HCT116 (cell line): Measurements from ENCODE around the gene XPNPEP2.

ENCODE experiments used
- CEBPB ChIP-seq: IDR thresholded peaks from 2 replicates; pipeline ENCODE4 v1.6.1; 2012; ENCODE audit warnings: low read depth
- CTCF ChIP-seq, 3 experiments: fragments of 200-600 bp in 1 of 3; sonication (generic) in 1 of 3; IDR thresholded peaks in 2 of 3; conservative IDR thresholded peaks in 1 of 3; 2 replicates each; pipeline ENCODE4 v1.5.1; 2012 to 2017; ENCODE audit warnings: low read depth in 2 of 3, low read length in 2 of 3, antibody characterized with exemption in 1 of 3, borderline replicate concordance in 1 of 3, control low read depth in 1 of 3, mild to moderate bottlenecking in 1 of 3, mixed read lengths in 1 of 3, mixed run types in 1 of 3, moderate library complexity in 1 of 3; ENCODE audit not compliant: insufficient read depth in 1 of 3
- EZH2 ChIP-seq: fragments of 200-600 bp; sonication (generic); IDR thresholded peaks from 2 replicates; pipeline ENCODE4 v1.6.1; 2017; ENCODE audit warnings: antibody characterized with exemption, mixed run types
- EZH2phosphoT487 ChIP-seq: fragments of 200-600 bp; IDR thresholded peaks from 2 replicates; pipeline ENCODE4 v1.6.1; 2018; ENCODE audit warnings: antibody characterized with exemption, borderline replicate concordance
- FOSL1 ChIP-seq: IDR thresholded peaks from 2 replicates; pipeline ENCODE4 v1.6.1; 2012; ENCODE audit warnings: low read depth
- JUND ChIP-seq: IDR thresholded peaks from 2 replicates; pipeline ENCODE4 v1.6.1; 2012
- POLR2A ChIP-seq: IDR thresholded peaks from 2 replicates; pipeline ENCODE4 v1.7.0; 2011; ENCODE audit warnings: borderline replicate concordance; ENCODE audit not compliant: insufficient read depth, insufficient read length; ENCODE audit errors: extremely low read depth
- POLR2AphosphoS5 ChIP-seq: IDR thresholded peaks from 2 replicates; pipeline ENCODE4 v1.6.1; 2011; ENCODE audit warnings: mild to moderate bottlenecking, low read depth, low read length, moderate library complexity
- TCF7L2 ChIP-seq: IDR thresholded peaks from 2 replicates; pipeline ENCODE4 v1.7.0; 2011; ENCODE audit warnings: borderline replicate concordance, inconsistent platforms; ENCODE audit not compliant: insufficient read depth, insufficient read length; ENCODE audit errors: extremely low read depth
- TF ChIP-seq, protein P1 (sequence below): IDR thresholded peaks from 2 replicates; pipeline ENCODE4 v1.6.1; 2012

- TF ChIP-seq CTCF (IDR thresholded peaks at IDR 0.05 in 2 of 3, conservative IDR thresholded peaks at IDR 0.05 in 1 of 3; ENCODE audit: borderline replicate concordance in 1 of 3, insufficient read depth in 1 of 3, low read depth in 2 of 3, low read length in 2 of 3): no peak
- no peak for TF ChIP-seq POLR2A
- no peak for TF ChIP-seq TCF7L2
- TF ChIP-seq, protein P1, sequence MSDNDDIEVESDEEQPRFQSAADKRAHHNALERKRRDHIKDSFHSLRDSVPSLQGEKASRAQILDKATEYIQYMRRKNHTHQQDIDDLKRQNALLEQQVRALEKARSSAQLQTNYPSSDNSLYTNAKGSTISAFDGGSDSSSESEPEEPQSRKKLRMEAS: no peak
- no peak for TF ChIP-seq EZH2phosphoT487
- TF ChIP-seq FOSL1: no peak
- no peak for TF ChIP-seq JUND
- TF ChIP-seq CEBPB: no peak
- no peak for TF ChIP-seq EZH2
- no peak for TF ChIP-seq POLR2AphosphoS5
Observed at GRCh38 chrX:129695937-129696336, 42.8 kb upstream of the XPNPEP2 start.
